GM18511 (cell line): ENCODE results near the gene MAPK8IP1.

ENCODE experiments used
- ATAC-seq: cut with Tn5 transposase; IDR thresholded peaks from one replicate; pipeline ENCODE4 v1.9.1; 2021; ENCODE audit warnings: mild to moderate bottlenecking, moderate library complexity; ENCODE audit not compliant: unreplicated experiment

MAPK8IP1 gene

DNA sequence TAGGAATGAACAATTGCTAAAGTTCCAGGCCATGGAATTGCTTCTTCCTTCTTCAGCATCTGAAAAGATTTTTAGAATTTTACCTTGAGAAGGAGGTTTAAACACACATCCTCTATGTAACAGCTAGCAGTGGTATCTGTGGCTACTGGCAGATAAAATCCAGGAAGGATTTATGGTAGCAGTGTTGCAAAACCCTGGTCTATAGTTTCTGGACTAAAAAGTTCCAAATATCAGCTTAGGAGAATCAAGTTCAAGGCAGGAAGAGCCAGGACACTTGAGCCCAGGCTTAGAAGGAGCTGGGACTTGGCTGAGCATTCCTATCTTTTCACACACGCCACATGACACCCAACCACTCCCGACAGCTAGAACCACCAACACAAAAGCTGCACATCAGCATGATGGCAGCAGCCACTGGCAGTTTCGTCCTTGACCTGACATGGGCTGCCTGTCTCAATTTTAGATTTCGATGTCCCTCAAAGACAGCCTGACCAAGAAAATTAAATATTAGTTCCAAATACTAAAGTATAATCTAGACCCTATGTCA is 51.1 kb downstream of the MAPK8IP1 start:
- ATAC-seq, result no peak

DNA sequence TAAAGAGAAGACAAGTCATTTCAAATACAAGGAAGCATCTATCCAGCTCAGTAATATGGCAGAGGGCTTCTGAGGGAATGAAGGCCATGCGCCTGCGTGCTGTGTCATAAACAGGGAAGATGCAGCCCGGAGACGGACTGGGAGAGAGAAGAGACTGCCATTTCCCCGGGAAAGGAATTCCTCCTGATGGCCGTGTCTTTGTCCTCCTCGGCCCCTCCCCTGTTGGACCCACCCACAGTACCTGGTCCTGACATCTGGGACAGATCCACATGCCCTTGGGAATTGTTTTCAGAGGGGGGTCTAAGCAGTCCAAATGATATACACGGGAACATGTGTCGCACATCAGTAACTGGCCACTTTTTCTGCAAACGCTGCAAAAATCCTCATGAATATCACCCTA is 52.5 kb downstream of the MAPK8IP1 start:
- no peak for ATAC-seq

GRCh38 chr11:45939836-45940235 is 54.4 kb downstream of the MAPK8IP1 start:
- ATAC-seq, result no peak

GRCh38 chr11:45941285-45941684 is 55.8 kb downstream of the MAPK8IP1 start:
- ATAC-seq, result no peak

DNA sequence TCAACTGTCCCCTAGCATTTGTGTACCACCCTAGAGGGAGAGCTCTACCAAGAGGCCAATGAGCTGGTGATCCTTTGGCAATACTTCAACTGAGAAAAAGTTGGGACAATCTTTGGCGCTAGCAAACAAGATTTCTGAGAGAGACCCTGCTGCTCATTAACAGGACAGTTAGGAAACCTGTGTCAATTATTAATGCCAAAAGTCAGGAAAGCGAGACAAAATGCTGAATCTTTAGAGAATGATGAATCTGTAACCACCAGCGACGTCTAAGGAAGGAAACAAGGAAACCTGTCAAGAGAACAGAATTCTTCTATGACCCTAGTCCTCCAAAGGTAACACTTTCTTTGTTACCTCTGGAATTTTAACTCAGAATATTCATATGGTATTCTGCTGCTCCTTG is 56.9 kb downstream of the MAPK8IP1 start:
- no peak for ATAC-seq

DNA sequence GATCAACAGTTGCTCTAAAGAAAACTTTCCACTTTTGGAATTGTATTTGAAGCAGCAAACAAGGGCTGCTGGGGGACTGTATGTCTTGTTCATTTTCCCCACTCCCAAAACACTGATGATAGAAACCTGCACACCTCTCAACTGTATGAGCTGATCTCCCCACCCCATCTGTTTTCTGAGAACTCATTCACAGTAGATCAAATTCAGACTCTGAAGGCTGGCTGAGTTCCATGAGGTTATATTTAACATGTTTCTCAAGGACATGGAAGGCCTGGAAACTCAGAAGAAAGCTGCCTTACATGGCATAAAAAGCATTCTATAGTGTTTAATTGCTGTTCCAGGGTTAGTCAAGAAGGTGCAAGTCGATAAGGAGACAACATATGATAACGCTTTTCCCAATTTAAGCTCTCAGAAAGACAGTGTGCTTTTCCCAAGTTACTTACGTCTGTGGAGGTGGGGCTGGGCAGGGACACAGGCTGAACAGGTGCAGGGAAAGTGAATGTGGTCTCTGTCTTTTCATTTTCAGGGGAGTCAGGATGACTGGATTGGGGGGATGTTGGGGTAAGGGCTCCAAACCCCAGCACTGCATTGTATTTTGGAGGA is 60.0 kb downstream of the MAPK8IP1 start:
- ATAC-seq, result no peak

DNA sequence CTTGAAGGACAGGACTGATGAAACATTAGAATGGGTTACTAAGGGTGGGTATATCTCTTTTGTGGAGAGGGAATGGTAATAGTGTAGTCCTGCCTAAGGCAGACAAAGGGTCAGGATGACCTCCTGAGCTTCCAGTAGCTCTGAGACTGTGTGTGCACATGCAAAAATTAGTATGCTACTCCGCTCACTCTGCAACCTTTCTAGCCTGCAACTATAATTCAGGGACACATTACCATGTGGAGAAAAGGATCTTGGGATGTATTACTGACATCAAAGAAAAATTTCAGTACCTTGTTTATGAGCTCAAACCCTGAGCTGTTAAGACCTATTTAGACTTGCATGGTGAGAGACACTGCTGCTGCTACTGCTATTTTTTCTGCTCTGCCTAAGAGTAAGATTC is 62.4 kb downstream of the MAPK8IP1 start:
- no peak for ATAC-seq

DNA sequence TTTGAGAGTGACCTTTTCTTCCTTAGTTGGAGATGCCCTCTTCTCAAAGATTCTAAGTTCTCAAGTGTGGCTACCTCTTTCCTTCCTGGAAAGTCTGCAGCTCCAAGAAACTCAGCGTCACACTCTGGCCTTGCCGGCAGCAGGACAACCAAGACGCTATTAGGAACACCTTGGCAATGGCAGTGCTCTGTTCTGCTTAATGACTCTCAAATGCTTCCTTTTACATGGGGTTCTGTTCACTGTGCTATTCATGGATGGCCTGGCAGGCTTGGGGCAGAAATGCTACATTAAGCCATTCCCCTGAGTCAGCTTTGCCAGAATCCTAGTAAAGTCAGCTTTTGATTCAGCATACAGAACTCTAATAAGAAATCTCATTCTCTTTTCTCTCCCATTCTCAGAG is 62.9 kb downstream of the MAPK8IP1 start:
- ATAC-seq, result no peak

- no peak for ATAC-seq
Measured at GRCh38 chr11:45949992-45950407, 64.5 kb downstream of the MAPK8IP1 start.
